B cell (primary cell): ENCODE results near the gene FUS. TPM values are rescaled to one million over a fixed set of nuclear protein-coding genes. Genes with fewer than 3 reads are reported as not detected.
A peak's percentile ranks its signal among the peaks of the same experiment; 100 is the strongest.

Experiments
- ATAC-seq: fragments of 200-7000 bp; cut with Tn5 transposase; one replicate; pipeline ENCODE4 v1.10.0; 2021; ENCODE audit warnings: low read depth, mild to moderate bottlenecking, moderate number of reproducible peaks, moderate library complexity
- CTCF ChIA-PET: fragments of 350-600 bp; sonication (Branson Sonifier 250); formaldehyde crosslinking; loops from one replicate; lab custom pipeline; 2021; ENCODE audit warnings: antibody characterized with exemption, inconsistent platforms; lab: Charles Lee
- POLR2A ChIA-PET: fragments of 350-600 bp; sonication (Branson Sonifier 250); formaldehyde crosslinking; loops from one replicate; lab custom pipeline; 2021; ENCODE audit warnings: antibody characterized with exemption; lab: Charles Lee
- DNase-seq: peaks from one replicate; pipeline ENCODE4 v3.0.0; 2013
- H2AFZ ChIP-seq: 2 replicates; pipeline ENCODE4 v1.6.1; 2012; ENCODE audit warnings: mild to moderate bottlenecking, low read depth, low read length; ENCODE audit not compliant: insufficient read depth, poor library complexity, severe bottlenecking
- H3K27ac ChIP-seq, 2 donors: 1 replicate in 1 of 2; 2 replicates in 1 of 2; pipeline ENCODE4 v1.5.1; 2012 to 2013; ENCODE audit warnings: low read length in 2 of 2, mild to moderate bottlenecking in 2 of 2, moderate library complexity in 1 of 2
- H3K27me3 ChIP-seq, 4 experiments: fragments of 200-600 bp in 1 of 4; sonication (generic) in 1 of 4; replicated peaks in 1 of 4; 1 replicate in 2 of 4; 2 replicates in 2 of 4; pipeline versions ENCODE4 v1.6.1 to v1.7.0; 2013 to 2016; ENCODE audit warnings: low read length in 3 of 4, mild to moderate bottlenecking in 2 of 4, mixed read lengths in 1 of 4, moderate library complexity in 1 of 4; ENCODE audit not compliant: insufficient read depth in 4 of 4, control insufficient read depth in 3 of 4; ENCODE audit errors: control extremely low read depth in 1 of 4
- H3K36me3 ChIP-seq, 2 experiments: replicated peaks in 1 of 2; 1 replicate in 1 of 2; 2 replicates in 1 of 2; pipeline versions ENCODE4 v1.6.1 to v1.7.1; 2013; ENCODE audit warnings: low read length in 1 of 2; ENCODE audit not compliant: insufficient read depth in 2 of 2, control insufficient read depth in 1 of 2; ENCODE audit errors: control extremely low read depth in 1 of 2, extremely low read depth in 1 of 2
- H3K4me1 ChIP-seq, 2 donors: fragments of 200-600 bp in 1 of 2; sonication (generic) in 1 of 2; 1 replicate in 1 of 2; 2 replicates in 1 of 2; pipeline versions ENCODE4 v1.5.1 to v1.6.1; 2013 to 2017; ENCODE audit warnings: low read length in 2 of 2; ENCODE audit not compliant: control insufficient read depth in 2 of 2, insufficient read depth in 2 of 2
- H3K4me2 ChIP-seq: replicated peaks from 2 replicates; pipeline ENCODE3; 2012; ENCODE audit warnings: mild to moderate bottlenecking, low read depth, low read length; ENCODE audit not compliant: poor library complexity, severe bottlenecking
- H3K4me3 ChIP-seq, 5 experiments: fragments of 200-600 bp in 1 of 5; sonication (generic) in 1 of 5; 1 replicate in 3 of 5; 2 replicates in 2 of 5; pipeline versions ENCODE4 v1.5.1 to v1.7.0; 2011 to 2016; ENCODE audit warnings: low read length in 4 of 5, mild to moderate bottlenecking in 4 of 5, low read depth in 2 of 5, control low read depth in 1 of 5, moderate library complexity in 1 of 5; ENCODE audit not compliant: insufficient read depth in 1 of 5; ENCODE audit errors: control extremely low read depth in 1 of 5, extremely low read depth in 1 of 5
- H3K79me2 ChIP-seq: fragments of 200-600 bp; sonication (generic); one replicate; pipeline ENCODE4 v1.6.0; 2016; ENCODE audit warnings: low read length; ENCODE audit not compliant: control insufficient read depth, insufficient read depth
- H3K9ac ChIP-seq: fragments of 200-600 bp; sonication (generic); 2 replicates; pipeline ENCODE4 v1.6.1; 2017; ENCODE audit warnings: mild to moderate bottlenecking, low read length, moderate library complexity
- H3K9me3 ChIP-seq, 3 donors: one replicate each; pipeline versions ENCODE4 v1.6.1 to v1.7.1; 2013; ENCODE audit warnings: low read length in 2 of 3; ENCODE audit not compliant: control insufficient read depth in 2 of 3, insufficient read depth in 1 of 3; ENCODE audit errors: control extremely low read depth in 1 of 3
- H4K20me1 ChIP-seq: 2 replicates; pipeline ENCODE4 v1.6.0; 2012; ENCODE audit warnings: mild to moderate bottlenecking, low read length; ENCODE audit not compliant: insufficient read depth, control insufficient read depth, poor library complexity, severe bottlenecking
- H3K27ac Mint-ChIP-seq: one replicate; pipeline ENCODE4 v1.8.0; 2021; ENCODE audit warnings: mixed read lengths
- H3K27me3 Mint-ChIP-seq: one replicate; pipeline ENCODE4 v1.8.0; 2021; ENCODE audit warnings: mixed read lengths
- H3K4me1 Mint-ChIP-seq: one replicate; pipeline ENCODE4 v1.8.0; 2021; ENCODE audit warnings: mixed read lengths
- H3K4me3 Mint-ChIP-seq: one replicate; pipeline ENCODE4 v1.8.0; 2021; ENCODE audit warnings: mixed read lengths
- H3K9me3 Mint-ChIP-seq: one replicate; pipeline ENCODE4 v1.8.0; 2022; ENCODE audit warnings: mixed read lengths; ENCODE audit not compliant: insufficient read depth
- EZH2 ChIP-seq: IDR thresholded peaks from 2 replicates; pipeline ENCODE4 v1.6.1; 2012; ENCODE audit warnings: borderline replicate concordance, low read depth, mild to moderate bottlenecking, moderate library complexity, low read length; ENCODE audit not compliant: insufficient read depth, poor library complexity, severe bottlenecking
- WGBS: methylation state at CpG from one replicate; pipeline ENCODE4 v1.1.5; 2013; ENCODE audit warnings: missing lambda C conversion rate; ENCODE audit not compliant: insufficient coverage; 5-methylcytosine and 5-hydroxymethylcytosine counted together
- intact Hi-C: fragments of 100-400 bp; cut with micrococcal nuclease; formaldehyde crosslinking; loops from one replicate; pipeline ENCODE4 v1.10.0; 2022
- polyA plus RNA-seq: library from polyadenylated mRNA; depleted of rRNA; stranded (reverse); fragments of >200 nt; gene quantifications from 2 replicates; pipeline ENCODE4 v1.2.3, GENCODE V29; 2012
- total RNA-seq, 2 donors: library from RNA; stranded (reverse); fragments of 120-200 nt in 1 of 2; gene quantifications; 1 replicate in 1 of 2; 2 replicates in 1 of 2; pipeline versions ENCODE4 v1.2.3 to v1.2.4, GENCODE V29; 2013 to 2022
- TF ChIP-seq, protein P1 (sequence below): fragments of 200-600 bp; IDR thresholded peaks from one replicate; pipeline ENCODE4 v1.8.0; 2022; ENCODE audit warnings: antibody characterized with exemption, mild to moderate bottlenecking

Gene FUS
- total and polyA plus RNA-seq, 2 donors (not counting 1 experiment from before 2014, with no cell fraction given), result 181 to 597 TPM

DNA sequence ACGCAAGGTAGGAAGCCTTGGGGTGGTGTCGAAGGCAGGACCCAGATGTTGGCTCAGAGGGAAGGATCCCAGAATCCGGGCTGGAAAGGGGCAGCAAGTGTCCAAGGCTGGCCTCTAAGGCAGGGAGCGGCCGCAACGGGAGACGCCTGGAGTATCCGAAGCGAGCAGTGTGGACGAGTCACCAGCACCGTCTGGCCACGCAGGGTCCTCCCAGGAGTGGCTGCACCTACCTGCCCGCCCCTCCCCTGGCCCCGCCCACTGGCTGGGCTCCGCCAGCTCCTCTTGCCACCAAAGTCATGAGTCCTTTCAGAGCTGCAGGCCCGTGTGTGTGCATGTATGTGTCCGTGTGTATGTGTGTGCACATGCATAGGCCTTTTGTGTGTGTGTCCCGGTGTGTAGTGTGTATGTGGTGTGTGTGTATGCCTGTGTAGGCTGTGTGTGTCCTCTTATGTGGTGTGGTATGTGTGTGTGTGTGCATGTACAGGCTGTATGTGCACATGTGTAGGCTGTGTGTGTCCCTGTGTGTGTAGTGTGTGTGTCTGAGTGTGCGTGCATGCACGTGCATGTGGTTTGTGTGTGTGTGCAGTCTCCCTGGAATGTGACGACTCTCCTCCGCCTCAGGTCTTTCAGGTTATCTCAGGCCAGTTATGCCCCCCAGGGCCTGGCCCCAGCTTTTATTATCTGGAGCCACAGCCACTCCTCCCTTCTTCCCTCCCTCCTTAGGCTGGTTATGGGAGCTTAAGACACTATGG, 44.2 kb upstream of the FUS start, which contains the start of gene PRSS8:
Gene PRSS8 (minus strand): TSS at position 193 of the 752 bp plus-strand sequence. CDS start 229 bp downstream, outside the sequence.
- ChIA-PET CTCF (no interaction called here), POLR2A (interaction anchor here (1.2 kb wide), 1 partner anchor 8 kb away, joined by 3 read pairs; no protein-coding TSS in a partner anchor)
- Histone ChIP-seq H3K79me2 (no peaks in the 10 kb centered on the region), H3K9ac (no peak within 1 kb of the TSS), H3K4me3 (no peak within 1 kb of the TSS), H2AFZ (no peak within 1 kb of the TSS), H4K20me1 (no peaks in the 10 kb centered on the region), H3K27me3 (no peaks in the 10 kb centered on the region), H3K4me1 (no peaks in the 10 kb centered on the region), H3K9me3 (no peaks in the 10 kb centered on the region), H3K36me3 (peaks cover 0 to 19% of the 10 kb centered on the region in 2 experiments), H3K27ac (no peak within 1 kb of the TSS), H3K4me2 (no peak within 1 kb of the TSS)
- Mint-ChIP-seq H3K27me3 (no peaks in the 10 kb centered on the region), H3K9me3 (no peaks in the 10 kb centered on the region), H3K4me3 (no peak within 1 kb of the TSS), H3K4me1 (no peaks in the 10 kb centered on the region), H3K27ac (no peak within 1 kb of the TSS)
- no peak for ATAC-seq
- intact Hi-C loops, result no loop called here
- no peak for TF ChIP-seq EZH2
- TF ChIP-seq, protein P1, sequence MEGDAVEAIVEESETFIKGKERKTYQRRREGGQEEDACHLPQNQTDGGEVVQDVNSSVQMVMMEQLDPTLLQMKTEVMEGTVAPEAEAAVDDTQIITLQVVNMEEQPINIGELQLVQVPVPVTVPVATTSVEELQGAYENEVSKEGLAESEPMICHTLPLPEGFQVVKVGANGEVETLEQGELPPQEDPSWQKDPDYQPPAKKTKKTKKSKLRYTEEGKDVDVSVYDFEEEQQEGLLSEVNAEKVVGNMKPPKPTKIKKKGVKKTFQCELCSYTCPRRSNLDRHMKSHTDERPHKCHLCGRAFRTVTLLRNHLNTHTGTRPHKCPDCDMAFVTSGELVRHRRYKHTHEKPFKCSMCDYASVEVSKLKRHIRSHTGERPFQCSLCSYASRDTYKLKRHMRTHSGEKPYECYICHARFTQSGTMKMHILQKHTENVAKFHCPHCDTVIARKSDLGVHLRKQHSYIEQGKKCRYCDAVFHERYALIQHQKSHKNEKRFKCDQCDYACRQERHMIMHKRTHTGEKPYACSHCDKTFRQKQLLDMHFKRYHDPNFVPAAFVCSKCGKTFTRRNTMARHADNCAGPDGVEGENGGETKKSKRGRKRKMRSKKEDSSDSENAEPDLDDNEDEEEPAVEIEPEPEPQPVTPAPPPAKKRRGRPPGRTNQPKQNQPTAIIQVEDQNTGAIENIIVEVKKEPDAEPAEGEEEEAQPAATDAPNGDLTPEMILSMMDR, result no peak
- DNase-seq, result peak; percentile 5
- WGBS, result 92% methylated on average over 18 of the region's 22 CpGs

DNA sequence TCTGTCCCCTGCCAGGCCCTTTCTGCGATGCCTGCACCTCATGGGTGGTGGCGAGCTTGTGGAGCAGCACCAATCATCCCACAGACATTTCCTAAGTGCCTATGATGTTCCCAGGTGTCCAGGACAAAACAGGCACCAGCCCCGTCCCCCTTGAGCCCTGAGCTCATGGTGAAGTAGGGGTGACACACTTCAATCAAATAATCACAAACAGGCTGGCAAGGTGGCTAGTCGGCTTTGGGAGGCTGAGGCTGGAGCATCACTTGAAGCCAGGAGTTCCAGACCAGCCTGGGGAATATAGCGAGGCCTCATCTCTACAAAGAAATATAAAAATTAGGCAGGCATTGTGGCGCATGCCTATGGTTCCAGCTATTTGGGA, 43.7 kb upstream of the FUS start:
- POLR2A ChIA-PET, result interaction anchor here (1.2 kb wide), 1 partner anchor 9 kb away, joined by 3 read pairs; no protein-coding TSS in a partner anchor
- H2AFZ ChIP-seq, result no peak overlapping the region
- no peak overlapping the region for H3K4me3 Mint-ChIP-seq
- H3K9ac ChIP-seq, result no peak overlapping the region
- H3K4me3 ChIP-seq, result no peak overlapping the region
- no peaks in the 10 kb centered on the region for H3K27me3 ChIP-seq
- no peak overlapping the region for H3K4me2 ChIP-seq
- H3K4me1 ChIP-seq, result no peaks in the 10 kb centered on the region
- WGBS, result 100% methylated on average over 2 of the region's 6 CpGs
- H4K20me1 ChIP-seq, result no peaks in the 10 kb centered on the region
- no peaks in the 10 kb centered on the region for H3K9me3 ChIP-seq
- H3K27ac Mint-ChIP-seq, result no peak overlapping the region
- no peaks in the 10 kb centered on the region for H3K4me1 Mint-ChIP-seq
- no peaks in the 10 kb centered on the region for H3K79me2 ChIP-seq
- H3K36me3 ChIP-seq, result peaks cover 0 to 14% of the 10 kb centered on the region in 2 experiments
- H3K9me3 Mint-ChIP-seq, result no peaks in the 10 kb centered on the region
- ATAC-seq (no peak), DNase-seq (no peak)
- TF ChIP-seq EZH2, result no peak
- TF ChIP-seq, protein P1, result no peak
- intact Hi-C loops, result no loop called here
- H3K27me3 Mint-ChIP-seq, result no peaks in the 10 kb centered on the region
- H3K27ac ChIP-seq, result no peak overlapping the region
- CTCF ChIA-PET, result no interaction called here
